Stimulated activated CD8-positive, alpha-beta memory T cell treated with anti-CD3 and anti-CD28 coated beads, Interleukin-2, amount 100 ng/mL, for 1 hour (primary cell): ENCODE results near the gene CFAP97D2.
"Not testable (repeated sequence)": the region's sequence is repeated elsewhere in the genome, so short reads cannot be mapped to it uniquely, and the experiment has no call there.

Experiments used
- DNase-seq, 2 donors: peaks; one replicate each; pipeline ENCODE4 v3.0.0-alpha.2; 2020; ENCODE audit warnings: low read depth in 2 of 2

The CFAP97D2 gene

GRCh38 chr13:114158869-114159666 lies 20.0 kb upstream of the CFAP97D2 start:
- DNase-seq: not testable (repeated sequence)

DNA sequence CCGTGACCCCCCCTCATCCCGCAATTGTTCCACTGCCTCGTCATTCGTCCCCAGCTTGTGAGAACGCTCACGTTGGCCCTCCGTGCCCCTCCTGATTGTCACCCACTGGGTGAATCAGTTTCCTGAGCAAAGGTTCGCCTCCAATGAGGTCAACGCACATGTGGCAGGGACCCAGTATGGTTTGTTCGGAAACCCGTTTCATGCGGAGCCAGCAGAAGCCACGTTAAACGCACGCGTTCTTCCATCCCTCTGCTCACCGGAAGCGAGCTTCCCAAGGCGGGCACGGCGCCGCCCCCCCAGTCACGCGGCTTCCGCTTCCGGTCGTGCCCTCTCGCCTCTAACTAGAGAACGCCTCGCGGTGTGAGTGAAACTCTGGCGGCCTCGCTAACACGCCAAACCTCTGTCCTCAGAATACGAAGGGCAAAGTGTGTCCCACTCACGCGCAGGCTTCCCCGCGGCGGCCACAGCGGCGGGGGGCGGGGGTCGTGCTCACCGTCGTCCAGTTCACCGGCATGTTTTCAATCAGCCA lies 18.0 kb upstream of the CFAP97D2 start:
- DNase-seq: no peak

- DNase-seq: no peak
These were observed 17.2 kb upstream of the CFAP97D2 start for GRCh38 chr13:114161644-114162532.

DNA sequence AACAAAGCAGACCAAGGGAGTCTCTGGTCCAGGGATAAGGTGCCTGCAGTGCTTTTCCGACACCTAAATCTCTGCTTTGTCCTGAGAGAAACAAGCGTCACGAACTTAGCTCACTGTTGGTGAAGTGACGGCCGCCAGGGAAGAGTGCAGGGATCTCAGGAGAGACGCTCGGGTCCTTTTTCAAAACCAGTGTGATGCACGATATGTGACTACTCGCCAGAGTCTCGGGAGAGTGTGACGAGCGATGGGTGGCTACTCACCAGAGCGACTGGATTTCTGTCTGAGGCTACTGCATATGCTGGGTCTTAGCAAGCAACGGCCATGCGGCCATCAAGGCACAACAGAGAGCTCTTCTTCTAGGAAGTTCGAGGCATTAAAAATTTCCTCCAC lies 16.5 kb upstream of the CFAP97D2 start:
- DNase-seq: no peak

- no peak for DNase-seq
These were observed 15.0 kb upstream of the CFAP97D2 start for GRCh38 chr13:114164053-114164452.

DNA sequence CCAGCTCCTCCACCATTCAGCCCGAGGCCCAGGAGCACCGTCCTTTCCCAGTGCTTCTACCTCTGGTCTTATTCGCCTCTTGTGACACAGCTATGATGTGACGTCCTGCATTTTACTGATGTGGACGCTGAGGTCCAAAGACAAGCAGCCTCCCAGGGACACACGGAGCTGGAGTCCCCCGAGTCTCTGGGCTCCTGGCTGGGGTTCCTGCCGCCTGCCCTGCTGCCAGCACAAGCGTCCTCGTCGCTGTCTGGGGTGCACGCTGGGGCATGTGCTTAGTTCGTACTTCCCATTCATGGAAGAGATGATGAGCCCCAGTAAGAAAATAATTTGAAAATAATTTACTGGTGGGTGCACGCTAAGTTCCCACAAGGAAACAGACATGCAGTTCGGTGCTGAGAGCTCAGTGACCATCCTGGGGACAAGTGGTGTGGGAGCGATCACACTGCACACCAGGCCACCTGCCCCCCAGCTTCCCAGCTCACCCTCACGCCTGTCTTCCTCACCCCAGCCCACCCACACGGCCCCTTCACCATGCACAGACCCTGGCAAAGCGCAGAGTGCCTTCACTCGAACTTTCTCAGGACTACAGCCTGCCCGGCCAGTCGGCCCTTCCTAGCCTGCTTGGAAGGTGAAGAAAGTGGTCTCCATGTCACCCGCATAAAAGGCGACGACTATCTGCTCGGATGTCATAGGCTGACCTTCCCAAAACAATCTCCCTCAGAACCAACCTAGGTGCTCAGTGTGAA lies 14.2 kb upstream of the CFAP97D2 start:
- DNase-seq: no peak

- DNase-seq: no peak
These were observed 12.5 kb upstream of the CFAP97D2 start for GRCh38 chr13:114166381-114167131.

- no peak for DNase-seq
These were observed 11.6 kb upstream of the CFAP97D2 start for GRCh38 chr13:114167426-114167825.

DNA sequence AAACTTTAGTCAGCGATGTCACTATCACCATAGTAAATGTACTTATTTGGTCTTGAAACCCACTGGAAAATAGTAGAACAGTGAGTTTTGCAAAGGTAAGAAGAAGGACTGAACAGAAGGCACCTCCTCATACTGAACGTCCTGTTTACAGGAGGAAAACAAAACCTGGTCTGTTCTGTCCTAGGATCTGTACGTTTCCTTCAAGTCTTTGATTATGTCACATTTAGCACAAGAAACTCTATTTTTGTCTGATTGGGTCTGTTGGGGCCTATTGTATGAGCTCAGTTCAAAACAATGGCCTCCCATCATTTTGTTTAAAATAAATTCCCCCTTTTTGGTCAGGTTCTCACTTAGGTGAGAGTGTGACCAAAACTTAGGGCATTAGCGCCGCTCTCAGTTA lies 11.2 kb upstream of the CFAP97D2 start:
- DNase-seq: no peak

DNA sequence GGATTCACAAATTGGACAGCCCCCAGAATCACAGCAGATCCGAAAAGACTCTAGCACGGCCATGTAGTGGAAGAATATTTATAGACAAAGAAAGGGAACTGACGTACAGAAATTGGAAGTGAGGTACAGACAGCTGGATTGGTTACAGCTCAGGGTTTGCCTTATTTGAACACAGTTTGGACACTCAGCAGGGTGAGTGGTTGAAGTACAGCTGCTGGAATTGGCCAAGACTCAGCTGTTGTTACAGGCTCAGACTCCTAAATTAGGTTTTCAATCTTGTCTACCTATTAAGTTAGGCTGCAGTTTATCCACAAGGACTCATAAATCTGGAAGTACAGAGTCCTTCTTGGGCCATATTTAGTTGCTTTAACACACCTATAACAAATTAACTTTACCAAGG lies 5.8 kb upstream of the CFAP97D2 start:
- DNase-seq: no peak

GRCh38 chr13:114173745-114174144 lies 5.3 kb upstream of the CFAP97D2 start:
- DNase-seq: no peak

DNA sequence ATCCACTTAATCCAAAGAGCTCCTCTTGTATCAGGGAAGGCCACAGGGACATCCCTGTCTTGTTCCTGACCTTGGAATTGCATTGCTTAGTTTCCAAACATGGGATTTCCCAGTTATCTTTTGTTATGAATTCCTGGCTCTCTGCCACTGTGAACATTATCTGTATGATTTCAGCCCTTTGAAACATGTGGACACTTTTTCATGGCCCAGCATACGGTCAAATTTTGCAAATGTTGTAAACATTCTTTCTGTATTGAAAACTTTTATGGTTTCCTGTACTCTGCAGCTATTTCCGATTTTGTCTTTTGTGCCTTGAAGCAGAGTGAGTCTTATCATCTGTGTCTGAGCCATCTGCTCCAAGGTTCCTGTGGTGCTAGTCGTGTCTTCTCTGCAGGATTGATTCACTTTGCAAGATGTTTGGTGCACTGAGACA lies 4.5 kb upstream of the CFAP97D2 start:
- DNase-seq: no peak

GRCh38 chr13:114176359-114176902 lies 2.6 kb upstream of the CFAP97D2 start:
- DNase-seq: not testable (repeated sequence)

DNA sequence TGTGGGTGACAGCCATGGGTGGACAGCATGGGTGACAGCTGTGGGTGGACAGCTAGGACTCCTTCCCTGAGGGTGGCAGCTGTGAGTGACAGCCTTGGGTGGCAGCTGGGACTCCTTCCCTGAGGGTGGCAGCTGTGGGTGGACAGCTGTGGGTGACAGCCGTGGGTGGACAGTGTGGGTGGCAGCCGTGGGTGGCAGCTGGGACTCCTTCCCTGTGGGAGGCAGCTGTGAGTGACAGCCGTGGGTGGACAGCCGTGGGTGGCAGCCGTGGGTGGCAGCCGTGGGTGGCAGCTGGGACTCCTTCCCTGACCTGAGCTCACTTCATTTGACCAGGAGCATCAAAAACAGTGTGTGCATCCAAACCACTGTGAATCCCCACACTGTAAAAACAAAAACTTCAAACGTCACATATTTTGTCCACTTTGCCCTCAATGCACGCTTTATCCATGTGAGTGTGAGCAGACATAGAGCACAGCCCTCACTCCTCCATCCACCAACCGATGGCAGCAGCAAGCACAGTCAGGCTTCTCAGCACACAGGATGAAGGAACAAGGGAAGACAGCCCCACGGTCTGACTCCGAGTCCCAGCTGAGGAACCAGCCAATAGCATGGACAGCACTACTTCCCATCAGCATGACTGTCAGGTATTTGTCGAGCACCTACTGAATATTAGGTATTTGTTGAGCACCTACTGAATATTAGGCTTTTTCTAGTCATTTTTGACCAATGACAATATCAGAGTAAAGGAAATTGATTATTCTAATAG lies 1.6 kb upstream of the CFAP97D2 start:
- DNase-seq: no peak

DNA sequence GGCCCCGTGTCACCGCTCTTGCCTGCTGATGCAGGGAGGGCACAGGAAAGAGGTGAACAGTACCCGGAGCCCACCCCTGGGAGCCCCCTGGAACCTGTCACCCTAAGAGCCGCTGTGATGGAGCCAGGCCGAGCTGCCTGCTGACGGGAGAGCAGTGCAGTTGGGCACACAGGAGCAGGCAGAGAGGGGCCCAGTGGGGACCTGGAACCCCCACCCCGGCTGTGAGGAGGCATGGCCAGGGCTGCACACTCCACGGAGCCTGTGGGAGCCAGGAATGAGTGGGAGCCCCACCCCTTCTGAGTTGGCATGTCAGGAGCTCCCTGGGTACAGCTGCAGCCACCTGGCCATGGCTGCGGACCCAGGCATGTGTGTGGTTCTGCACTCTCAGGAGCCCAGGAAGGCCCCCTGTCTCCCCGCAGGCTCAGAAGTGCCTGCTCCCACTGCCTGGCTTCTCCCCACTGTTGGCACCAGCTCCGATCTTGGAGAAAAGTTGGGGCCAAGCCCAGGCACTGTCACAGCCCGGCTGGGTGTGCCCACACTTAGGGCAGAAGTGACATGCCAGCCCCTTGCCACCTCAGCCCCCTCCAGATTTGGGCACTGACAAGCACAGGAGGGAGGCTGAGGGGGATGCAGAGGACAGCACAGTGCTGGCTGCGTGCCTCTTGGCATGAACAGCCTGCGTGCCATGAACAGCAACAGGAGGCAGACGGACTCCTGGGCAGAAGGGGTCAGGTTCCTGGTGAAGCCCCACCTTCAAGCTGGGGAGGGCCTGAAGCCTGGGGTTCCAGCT lies 6.3 kb downstream of the CFAP97D2 start:
- DNase-seq: no peak

- no peak for DNase-seq
These were observed 15.8 kb downstream of the CFAP97D2 start for GRCh38 chr13:114194853-114195252.

- no peak for DNase-seq
These were observed 17.6 kb downstream of the CFAP97D2 start for GRCh38 chr13:114196629-114197028.

- no peak for DNase-seq
These were observed 19.5 kb downstream of the CFAP97D2 start for GRCh38 chr13:114198556-114198955.

DNA sequence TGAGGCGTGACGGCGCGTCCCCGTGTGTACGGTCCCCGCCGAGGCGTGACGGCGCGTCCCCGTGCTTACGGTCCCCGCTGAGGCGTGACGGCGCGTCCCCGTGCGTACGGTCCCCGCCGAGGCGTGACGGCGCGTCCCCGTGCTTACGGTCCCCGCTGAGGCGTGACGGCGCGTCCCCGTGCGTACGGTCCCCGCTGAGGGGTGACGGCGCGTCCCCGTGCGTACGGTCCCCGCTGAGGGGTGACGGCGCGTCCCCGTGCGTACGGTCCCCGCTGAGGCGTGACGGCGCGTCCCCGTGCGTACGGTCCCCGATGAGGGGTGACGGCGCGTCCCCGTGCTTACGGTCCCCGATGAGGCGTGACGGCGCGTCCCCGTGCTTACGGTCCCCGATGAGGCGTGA lies 20.5 kb downstream of the CFAP97D2 start:
- DNase-seq: not testable (repeated sequence)
